Measurements from ENCODE around the gene CFL1.

The CFL1 gene

DNA sequence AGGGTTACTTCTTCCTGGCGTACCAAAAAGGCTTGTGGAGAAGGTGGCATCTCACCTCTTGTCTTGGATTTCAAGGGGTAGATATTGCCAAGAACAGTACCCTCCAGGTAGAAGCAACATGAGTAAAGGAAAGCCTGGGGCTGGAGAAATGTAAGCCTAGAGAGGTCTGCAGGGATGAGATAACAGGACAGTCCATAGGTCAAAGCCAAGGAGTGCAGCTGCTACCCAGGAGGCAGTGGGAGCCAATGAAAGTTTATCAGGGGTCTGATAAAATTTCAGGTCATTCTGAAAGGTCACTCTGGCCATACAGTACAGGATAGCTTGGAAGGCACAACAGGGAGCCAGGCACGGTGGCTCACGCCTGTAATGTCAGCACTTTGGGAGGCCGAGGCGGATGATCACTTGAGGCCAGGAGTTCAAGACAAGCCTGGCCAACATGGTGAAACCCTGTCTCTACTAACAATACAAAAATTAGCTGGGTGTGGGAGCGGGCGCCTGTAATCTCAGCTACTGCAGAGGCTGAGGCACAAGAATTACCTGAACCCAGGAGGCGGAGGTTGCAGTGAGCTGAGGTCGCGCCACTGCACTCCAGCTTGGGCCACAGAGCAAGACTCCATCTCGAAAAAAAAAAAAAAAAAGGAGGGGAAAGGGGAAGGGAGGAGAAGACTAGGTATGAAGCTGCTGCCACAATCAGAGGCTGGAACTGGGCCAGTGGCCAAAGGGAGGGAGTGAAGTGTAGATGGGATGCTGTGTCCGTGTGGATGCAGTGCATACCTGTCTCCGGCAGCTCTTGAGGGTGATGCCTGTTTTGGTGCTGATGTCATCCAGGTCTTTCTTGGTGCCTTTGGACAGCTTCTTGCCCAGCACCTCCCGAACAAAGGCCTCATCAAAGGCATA, 29.1 kb upstream of the CFL1 start:
- H3K4me3 ChIP-seq (ENCODE audit: low read depth, low read length), result peak overlapping the region; percentile 78
- no peak for DNase-seq (ENCODE audit: low read depth)
- TF ChIP-seq, protein P1, sequence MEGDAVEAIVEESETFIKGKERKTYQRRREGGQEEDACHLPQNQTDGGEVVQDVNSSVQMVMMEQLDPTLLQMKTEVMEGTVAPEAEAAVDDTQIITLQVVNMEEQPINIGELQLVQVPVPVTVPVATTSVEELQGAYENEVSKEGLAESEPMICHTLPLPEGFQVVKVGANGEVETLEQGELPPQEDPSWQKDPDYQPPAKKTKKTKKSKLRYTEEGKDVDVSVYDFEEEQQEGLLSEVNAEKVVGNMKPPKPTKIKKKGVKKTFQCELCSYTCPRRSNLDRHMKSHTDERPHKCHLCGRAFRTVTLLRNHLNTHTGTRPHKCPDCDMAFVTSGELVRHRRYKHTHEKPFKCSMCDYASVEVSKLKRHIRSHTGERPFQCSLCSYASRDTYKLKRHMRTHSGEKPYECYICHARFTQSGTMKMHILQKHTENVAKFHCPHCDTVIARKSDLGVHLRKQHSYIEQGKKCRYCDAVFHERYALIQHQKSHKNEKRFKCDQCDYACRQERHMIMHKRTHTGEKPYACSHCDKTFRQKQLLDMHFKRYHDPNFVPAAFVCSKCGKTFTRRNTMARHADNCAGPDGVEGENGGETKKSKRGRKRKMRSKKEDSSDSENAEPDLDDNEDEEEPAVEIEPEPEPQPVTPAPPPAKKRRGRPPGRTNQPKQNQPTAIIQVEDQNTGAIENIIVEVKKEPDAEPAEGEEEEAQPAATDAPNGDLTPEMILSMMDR (IDR thresholded peaks at IDR 0.05; ENCODE audit: insufficient read depth, low read depth, low read length, missing control alignments), result no peak

DNA sequence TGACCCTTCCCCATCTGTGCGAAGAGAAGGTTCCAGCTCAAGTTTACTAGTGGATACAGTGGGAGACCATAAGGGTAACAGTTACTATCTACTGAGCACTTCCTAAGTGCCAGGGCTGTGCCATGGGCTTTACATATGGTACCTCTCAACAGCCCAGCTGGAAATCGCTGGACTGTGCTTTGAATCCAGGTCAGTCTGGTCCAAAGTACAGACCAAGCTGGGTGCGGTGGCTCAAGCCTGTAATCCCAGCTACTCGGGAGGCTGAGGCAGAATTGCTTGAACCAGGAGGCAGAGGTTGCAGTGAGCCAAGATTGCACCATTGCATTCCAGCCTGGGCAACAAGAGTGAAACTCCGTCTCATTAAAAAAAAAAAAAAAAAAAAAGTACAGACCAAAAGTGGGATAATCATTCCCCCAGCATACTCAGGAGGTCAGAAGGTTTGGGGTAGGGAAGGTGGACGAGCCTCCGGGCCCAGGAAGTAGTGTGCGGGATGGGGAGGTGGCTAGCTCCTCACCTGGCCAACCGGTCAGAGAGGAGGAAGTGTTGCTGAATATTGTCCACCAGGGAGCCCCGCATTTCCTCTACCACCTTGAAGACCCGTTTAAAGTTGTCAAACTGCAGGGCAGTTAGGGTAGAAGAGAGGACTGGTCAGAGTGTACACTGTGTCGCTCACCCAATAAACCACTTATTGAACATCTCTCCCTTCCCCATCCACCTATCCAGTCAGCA, 28.0 kb upstream of the CFL1 start:
- no peak for DNase-seq (ENCODE audit: low read depth)
- TF ChIP-seq, protein P1 (IDR thresholded peaks at IDR 0.05; ENCODE audit: insufficient read depth, low read depth, low read length, missing control alignments), result no peak
- H3K4me3 ChIP-seq (ENCODE audit: low read depth, low read length), result no peak overlapping the region

DNA sequence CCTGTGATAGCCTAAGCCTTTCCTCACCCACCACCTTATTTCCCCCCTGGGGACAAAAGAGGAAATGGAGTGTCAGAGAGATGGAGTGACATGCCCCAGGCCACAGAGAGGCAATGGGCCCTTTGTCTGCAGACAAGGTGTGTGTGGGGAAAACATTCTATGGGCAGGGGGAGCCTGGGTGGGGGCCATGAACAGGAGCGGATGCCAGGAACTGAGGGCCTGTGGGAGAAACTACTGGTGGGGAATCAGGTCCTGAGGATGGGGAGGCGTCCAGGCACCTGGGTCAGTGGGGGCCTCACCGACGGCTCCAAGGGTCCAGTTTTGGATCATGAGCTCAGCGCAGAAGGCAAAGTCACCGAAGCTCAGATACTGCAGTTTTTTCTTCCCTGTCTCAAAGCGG, 27.3 kb upstream of the CFL1 start:
- no peak overlapping the region for H3K4me3 ChIP-seq (ENCODE audit: low read depth, low read length)
- TF ChIP-seq, protein P1 (IDR thresholded peaks at IDR 0.05; ENCODE audit: insufficient read depth, low read depth, low read length, missing control alignments), result no peak
- DNase-seq (ENCODE audit: low read depth), result no peak

DNA sequence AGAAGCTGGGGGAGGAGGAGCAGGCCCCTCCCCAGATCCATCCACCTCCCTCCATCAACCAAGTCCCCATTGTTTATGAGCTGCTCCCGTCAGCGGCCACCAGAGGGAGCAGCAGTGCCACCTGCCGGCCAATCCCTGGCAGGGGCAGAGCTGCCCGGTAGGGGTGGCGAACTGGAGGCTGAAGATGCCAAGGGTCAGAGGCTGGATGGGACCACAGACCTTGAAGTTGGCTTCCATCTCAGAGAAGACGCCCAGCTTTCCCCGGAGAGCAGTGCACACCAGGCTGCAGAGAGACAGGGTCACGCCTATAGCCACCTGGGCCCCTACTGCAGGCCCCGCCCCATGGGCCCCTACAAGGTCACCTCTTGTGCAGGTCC, 26.7 kb upstream of the CFL1 start:
- TF ChIP-seq, protein P1 (IDR thresholded peaks at IDR 0.05; ENCODE audit: insufficient read depth, low read depth, low read length, missing control alignments), result peak; percentile 100
- no peak overlapping the region for H3K4me3 ChIP-seq (ENCODE audit: low read depth, low read length)
- DNase-seq (ENCODE audit: low read depth), result peak; percentile 90

DNA sequence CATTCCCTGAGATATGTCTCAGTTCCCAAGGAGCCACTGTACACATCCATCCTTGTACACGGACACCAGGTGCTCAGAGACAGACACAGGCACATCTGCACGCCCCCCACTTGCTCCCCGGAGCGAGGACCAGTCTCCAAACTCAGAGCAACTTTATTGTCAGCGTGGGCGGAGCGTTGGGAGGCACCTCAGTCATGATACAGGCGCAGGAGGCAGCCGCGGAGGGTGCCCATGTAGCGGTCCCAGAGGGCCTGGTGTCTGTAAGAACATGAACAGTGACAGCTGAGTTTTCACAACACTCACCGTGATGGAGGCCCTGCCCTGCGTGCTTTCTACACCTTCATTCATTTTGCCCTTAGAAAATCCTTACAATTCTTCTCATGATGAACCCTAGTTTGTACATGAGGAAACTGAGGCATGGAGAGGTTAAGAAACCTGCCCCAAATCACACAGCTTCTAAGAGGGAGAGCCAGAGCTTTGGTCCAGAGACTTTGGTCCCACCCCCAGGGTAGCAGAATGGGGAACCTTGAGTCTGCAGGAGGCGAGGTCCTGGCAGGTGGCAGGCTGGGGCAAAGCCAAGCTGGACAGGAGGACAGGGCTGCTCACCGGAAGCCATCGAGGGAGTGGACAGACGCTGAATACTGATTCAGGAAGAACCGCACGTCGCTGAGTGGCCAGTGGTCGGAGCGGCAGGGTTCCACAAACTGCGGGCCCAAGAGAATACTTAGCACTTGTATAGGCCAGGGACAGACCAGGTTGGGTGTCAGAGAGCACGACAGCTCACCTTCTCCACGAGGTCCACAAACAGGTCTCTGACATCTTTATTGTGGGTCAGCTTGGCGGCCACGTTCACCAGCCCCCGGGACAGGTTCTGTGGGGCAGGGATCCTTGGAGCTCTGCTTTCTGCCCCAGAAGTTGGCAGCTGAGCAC, 26.1 kb upstream of the CFL1 start:
- TF ChIP-seq, protein P1 (IDR thresholded peaks at IDR 0.05; ENCODE audit: insufficient read depth, low read depth, low read length, missing control alignments), result no peak
- no peak for DNase-seq (ENCODE audit: low read depth)

DNA sequence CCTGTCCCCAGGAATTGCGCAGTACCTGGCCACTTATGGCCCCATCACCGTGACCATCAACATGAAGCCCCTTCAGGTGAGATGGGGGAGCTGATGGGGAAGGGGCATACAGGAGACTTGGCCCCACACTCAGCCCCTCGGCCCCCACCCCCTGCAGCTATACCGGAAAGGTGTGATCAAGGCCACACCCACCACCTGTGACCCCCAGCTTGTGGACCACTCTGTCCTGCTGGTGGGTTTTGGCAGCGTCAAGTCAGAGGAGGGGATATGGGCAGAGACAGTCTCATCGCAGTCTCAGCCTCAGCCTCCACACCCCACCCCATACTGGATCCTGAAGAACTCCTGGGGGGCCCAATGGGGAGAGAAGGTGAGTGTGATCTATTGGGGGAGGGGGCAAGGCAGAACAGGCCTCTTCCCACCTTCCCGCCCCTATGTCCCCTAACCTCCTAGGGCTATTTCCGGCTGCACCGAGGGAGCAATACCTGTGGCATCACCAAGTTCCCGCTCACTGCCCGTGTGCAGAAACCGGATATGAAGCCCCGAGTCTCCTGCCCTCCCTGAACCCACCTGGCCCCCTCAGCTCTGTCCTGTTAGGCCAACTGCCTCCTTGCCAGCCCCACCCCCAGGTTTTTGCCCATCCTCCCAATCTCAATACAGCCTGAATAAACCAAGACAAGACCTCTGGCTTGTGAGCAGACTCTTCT, 25.2 kb upstream of the CFL1 start:
- no peak for DNase-seq (ENCODE audit: low read depth)
- TF ChIP-seq, protein P1 (IDR thresholded peaks at IDR 0.05; ENCODE audit: insufficient read depth, low read depth, low read length, missing control alignments), result no peak
- no peak overlapping the region for H3K4me3 ChIP-seq (ENCODE audit: low read depth, low read length)

More for the DNA sequence above, 26.1 kb upstream of the CFL1 start:
- no peak overlapping the region for H3K4me3 ChIP-seq (ENCODE audit: low read depth, low read length)
